Stimulated activated CD8-positive, alpha-beta memory T cell treated with anti-CD3 and anti-CD28 coated beads, Interleukin-15, amount 100 ng/mL, for 48 hours (primary cell): ENCODE results near the gene SWT1.

Experiments used
- DNase-seq, 2 donors: peaks; one replicate each; pipeline ENCODE4 v3.0.0-alpha.2; 2020; ENCODE audit warnings: low read depth in 2 of 2

SWT1 gene

DNA sequence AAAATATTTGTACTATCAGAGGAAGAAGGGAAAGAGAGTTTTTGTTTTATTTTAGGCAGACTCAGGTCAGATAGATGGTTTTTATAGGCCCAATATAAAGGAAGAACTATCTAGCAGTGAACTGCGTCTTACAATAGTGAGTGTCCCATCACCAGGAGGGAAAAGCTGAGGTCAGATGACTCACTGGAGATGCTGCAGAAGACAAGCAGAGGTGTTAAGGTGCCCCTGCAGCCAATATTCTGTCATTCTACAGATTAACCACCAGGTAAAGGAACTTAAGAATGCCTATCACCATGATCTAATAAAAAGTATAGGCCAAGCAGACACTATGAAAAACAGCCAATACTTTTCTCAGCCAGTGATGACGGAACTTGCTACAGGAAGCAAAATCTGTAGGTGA, 130.5 kb downstream of the SWT1 start:
- DNase-seq = no peak

DNA sequence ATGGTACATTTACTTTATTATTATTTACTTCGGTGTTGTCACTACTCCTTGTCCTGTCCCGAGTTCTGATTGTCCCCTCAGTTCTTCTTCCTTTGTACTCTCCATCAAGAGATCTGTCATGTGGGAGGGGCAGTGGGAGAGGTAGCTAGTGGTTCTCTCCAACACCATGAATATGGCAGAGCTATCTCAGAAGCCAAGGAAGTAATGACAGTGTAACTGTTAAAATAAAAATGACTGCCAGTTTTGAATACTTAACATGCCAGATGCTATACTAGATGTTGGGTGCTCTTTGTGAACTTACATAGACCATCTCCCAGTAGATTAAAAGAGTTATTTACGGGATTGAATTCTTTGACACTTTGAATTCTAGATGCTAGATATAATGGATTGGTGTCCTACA, 131.5 kb downstream of the SWT1 start:
- no peak for DNase-seq

DNA sequence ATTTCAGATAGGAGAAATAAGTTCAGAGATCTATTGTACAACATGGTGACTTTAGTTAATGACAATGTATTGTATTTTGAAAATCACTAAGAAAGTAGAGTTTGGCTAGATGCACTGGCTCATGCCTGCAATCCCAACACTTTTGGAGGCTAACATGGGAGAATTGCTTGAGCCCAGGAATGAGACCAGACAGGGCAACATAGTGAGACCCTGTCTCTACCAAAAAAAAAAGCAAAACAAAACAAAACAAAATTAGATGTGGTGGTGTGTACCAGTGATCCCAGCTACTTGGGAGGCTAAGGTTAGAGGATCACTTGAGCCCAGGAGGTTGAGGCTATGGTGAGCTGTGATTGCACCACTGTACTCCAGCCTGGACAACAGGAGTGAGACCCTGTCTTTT, 132.9 kb downstream of the SWT1 start:
- DNase-seq = no peak

DNA sequence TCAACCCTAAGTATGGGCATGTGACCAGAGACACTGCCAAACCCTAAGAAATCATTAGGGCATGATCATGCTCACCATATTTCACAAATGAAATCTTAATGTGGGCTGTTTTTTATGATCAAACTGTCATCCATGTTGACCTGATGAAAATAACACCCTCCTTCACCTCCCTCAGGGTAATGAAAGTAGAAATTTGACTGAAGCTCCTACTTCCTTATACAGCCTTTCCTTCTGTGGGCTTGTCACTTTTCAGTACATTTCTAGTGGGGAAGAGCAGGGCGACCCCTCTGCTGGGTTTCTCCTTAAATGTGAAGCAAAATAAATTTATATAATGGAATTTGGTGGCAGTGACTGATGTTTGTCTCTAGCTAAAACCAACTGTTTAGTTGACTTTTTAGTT, 134.2 kb downstream of the SWT1 start:
- DNase-seq = no peak

DNA sequence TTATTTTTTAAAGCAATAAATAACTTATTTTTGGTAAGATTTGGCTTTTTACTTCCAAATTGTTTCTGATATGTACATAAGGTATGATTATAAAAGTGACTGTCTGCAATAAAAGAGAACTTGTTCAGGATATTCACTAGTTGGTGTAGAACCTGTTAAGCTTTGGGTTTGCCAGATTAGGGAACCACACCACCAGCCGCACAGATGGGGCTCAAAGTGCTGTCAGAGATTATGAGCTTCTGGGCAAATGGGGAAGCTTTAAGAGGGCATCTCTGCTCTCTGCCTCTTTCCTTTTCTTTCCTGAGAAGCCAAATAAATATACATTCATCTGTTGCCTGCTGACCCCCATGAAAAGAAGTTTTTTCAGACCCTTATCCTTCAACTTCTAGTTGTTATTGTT, 134.7 kb downstream of the SWT1 start:
- DNase-seq = no peak

DNA sequence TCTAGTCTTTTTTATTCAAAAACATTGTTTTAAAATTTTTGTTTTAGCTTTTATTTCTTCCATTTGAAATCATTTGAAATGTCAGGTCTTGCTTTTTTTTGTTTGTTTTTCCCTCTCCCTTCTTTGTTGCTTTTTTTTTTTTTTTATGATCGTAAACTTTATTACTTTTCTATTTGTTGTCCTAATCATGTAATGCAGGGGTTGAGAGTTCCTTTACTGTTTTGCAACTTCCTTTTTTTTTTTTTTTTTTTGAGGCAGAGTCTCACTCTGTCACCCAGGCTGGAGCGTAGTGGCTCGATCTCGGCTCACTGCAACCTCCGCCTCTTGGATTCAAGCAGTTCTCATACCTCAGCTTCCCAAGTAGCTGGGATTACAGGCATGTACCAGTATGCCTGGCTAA, 135.3 kb downstream of the SWT1 start:
- no peak for DNase-seq

DNA sequence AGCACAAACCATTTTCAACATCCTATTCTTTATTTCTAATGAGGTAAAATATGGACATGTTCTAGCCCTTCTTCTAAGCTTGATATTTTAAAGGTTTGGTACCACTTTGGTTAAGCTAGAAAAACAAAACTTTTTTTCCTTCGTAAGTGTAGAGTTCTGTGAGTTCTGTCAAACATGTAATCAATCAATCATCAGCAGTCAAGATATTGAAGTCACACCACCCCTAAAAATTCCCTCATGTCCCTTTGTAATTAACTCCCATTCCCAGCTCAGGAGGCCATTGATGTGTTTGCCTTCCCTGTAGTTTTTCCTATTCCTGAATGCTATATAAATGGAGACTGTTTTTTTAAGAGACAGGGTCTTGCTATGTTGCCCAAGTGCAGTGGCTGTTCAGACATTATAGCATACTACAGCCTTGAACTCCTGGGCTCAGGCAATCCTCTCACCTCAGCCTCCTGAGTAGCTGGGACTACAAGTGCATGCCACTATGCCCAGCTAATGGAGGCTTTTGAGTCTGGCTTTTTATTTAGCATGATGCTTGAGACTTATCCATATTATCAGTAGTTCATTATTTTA, 137.1 kb downstream of the SWT1 start:
- DNase-seq = no peak

DNA sequence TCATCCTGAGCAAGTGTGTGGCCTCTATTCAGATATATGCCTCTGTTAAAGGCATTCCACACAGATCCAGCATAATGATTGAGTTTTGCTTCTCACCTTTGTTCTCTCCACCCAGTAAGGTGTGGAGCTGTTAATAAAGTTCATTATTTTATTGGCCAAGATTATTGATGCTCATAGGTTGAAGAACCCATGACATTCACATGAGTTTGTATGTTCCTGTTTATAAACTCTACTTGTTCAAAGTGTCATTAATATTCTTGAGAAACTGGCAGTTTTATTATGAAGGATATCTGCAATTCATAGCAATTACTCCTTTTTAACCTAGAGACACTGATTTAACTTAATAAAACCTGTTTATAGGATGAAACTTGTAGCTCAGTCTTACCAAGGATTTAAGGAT, 138.1 kb downstream of the SWT1 start:
- DNase-seq = no peak

DNA sequence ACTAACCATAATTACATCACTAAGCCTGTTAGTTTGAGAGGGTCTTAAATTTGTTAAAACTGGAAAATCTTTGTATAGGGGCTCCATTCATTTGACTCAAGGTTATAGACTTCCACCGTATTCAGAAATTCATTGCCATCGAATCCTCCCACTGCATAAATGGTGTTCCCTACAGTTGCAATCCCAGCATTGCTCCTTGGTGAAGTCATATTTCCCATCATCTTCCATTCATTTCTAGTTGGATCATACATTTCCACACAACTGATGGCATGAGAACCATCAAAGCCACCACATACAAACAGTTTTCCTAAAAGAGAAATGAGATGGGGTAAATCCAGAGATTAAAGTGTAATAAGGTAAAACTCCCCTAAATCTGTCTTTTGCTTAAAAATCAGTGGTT, 141.0 kb downstream of the SWT1 start:
- DNase-seq = no peak

DNA sequence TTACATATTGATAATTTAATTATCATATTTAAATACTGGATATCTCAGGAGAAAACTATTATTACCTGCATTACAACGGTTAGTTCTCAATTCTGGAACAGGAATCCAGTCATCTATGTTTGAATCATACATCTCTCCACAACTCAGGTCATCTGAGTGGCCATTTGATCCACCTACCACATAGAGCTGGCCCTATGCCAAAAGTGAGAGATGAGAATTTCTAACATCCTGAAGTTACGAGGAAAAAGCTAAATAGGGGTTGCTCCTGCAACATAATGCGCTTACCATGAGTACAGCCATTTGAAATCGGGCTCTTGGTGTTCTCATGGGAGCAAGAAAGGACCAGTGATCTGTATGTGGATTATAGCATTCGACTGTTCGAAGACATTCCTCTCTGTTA, 143.2 kb downstream of the SWT1 start:
- no peak for DNase-seq

DNA sequence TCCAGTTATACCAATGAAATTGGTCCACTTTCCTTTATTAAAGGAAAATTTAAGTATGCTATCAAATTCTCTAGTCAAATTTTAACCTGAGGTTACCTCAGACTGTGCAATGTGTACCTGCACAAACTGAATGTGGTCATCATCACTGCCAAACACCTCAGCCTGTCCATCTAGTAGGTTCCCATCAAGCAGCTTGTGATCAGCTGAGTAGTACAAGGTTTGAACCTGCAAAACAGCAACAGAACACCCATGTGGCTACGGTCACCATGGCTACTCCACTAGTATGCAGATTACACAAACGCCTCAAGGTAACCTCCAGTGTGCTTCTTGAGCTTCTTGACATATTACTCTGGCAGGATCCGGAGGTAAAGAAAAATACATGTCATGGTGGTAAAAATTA, 148.5 kb downstream of the SWT1 start:
- no peak for DNase-seq

DNA sequence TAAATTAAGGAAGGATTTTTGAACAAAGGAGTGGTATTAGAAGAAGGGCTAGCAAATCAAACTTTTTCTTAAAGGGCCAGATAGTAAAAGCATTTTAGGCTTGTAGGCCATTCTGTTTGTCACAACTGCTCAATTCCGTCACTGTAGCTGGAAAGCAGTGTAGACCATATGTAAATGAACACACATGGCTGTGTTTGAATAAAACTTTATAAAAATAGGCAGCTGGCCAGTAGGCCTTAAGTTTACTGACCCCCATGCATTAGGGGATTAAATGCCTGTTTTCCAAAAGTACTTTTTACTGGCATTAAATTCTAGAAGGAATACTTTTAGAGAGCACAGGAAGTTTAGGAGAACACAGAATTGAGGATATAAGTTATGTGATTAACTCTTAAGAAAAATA, 151.2 kb downstream of the SWT1 start:
- DNase-seq = no peak

DNA sequence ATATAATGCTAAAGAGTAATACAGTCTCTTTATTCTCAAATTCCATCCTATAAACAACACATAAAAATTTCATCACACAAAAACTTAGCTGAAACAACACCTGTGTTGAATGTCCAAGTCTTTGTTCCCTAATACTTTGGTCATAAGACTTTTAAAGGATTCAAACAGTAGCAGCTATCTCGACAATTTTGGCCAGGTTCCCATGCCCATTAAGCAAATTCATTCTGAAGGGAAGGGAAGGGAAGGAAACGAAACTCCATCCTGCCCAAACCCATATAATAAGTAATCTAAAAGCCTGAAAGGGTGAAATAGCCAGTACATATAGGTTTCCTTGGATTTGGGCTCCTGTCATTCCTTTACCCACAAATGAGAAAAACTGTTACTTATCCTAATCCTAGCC, 152.6 kb downstream of the SWT1 start:
- no peak for DNase-seq

DNA sequence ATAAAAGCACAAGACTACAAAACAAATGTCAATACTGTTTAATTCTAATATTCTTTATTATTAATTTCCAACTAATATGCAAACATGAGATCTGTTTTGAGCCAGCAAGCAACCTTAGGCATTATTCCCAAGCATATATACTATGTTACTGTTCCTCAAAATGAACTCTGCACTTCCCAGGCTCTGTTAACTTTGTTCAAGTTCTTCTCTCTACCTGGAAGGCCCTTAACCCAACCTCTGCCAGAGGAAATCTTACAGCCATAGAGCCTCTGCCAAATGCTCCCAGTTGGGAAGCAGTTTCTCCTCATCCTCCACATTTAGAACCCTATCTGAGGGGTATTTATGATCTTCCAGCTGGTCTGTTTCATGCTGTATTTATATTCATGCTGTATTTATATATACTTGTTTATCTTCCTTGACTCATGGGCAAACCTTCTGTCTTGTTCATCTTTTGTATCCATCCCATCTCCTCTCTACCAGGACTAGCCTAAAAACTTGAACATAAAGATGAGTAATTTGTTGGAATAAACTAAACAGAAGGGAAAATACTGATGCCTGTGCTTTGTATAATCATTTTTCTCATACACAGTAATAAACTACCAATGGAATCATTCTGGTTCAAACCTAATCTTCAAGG, 154.7 kb downstream of the SWT1 start:
- DNase-seq = no peak

DNA sequence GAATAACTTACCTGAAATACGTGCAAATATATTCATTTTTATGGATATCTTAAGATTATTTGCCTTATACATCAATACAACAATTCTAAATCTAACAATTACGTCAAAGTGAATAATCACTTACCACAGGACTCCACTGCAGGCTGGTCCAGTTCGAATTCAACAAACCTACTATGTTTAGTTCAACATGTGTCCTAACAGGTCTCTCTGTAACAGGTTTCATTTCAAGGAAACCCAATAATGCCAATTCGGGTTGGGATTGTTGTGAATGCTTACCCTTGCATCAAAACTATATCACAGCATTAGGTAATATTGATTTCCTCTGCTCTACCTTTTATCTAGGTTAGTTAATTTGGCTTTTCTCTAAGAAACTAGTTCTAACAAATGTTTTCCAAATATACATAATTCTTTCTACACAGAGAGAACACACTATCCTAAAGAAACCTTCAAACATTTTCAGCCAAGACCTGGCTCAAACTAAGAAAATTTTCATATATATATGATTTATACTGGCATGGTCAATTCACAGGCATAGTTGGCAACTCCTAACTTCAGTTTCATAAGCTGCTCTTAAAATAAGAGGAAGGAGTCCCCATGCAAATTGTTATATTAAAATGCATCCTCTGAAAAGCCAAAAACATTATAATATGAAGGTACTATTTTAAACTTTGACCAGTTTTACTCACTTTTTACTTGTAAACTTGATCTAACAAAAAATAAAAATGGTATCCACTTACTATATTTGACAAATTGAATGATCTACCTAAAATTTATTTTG, 155.6 kb downstream of the SWT1 start:
- DNase-seq = no peak

DNA sequence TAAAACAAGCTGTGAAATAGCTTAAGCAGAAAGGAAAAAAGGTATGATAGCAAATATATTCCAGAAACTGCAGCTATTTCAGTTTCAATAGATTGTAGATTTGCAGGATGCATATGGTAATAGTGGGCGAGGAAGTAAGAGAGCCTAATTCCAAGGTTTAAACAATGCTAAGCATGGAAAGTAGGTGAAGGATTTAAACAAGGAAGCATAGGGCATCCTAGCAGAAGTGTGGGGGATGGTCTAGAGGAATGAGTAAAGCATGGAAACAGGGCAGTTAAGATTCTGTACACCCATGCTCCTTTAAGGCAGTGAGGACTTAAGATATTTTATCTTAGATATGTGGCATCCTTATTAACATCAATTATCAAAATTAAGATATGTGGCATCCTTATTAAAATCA, 157.4 kb downstream of the SWT1 start:
- DNase-seq = no peak

DNA sequence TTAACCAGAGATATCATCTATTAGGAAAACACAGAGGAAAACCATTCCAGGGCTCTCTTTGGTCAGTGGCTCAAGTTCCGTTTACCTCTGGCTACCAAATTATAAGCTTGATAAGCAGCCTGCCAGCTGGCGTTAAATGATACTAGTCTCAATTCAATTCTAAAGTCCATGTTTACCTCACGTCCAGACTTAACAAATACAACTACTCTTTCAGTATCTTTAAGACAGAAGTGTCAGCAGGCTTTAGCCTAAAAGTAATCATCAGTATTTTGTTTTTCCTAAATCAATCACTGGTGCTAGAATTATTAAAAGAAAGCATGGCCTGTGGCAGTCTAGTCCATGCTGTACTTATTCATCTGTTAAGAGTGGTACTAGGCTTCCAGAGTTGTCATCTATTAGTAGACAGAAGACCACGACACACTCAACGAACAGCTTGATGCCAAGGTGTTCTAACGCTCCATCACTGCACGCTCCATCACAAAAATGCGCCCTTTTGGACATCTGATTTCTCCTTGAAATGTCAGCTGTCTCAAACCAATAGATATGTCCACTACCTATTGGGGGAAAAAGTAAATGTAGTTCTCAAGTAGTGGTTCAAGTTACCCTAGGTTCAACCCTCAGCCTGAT, 158.6 kb downstream of the SWT1 start:
- no peak for DNase-seq

DNA sequence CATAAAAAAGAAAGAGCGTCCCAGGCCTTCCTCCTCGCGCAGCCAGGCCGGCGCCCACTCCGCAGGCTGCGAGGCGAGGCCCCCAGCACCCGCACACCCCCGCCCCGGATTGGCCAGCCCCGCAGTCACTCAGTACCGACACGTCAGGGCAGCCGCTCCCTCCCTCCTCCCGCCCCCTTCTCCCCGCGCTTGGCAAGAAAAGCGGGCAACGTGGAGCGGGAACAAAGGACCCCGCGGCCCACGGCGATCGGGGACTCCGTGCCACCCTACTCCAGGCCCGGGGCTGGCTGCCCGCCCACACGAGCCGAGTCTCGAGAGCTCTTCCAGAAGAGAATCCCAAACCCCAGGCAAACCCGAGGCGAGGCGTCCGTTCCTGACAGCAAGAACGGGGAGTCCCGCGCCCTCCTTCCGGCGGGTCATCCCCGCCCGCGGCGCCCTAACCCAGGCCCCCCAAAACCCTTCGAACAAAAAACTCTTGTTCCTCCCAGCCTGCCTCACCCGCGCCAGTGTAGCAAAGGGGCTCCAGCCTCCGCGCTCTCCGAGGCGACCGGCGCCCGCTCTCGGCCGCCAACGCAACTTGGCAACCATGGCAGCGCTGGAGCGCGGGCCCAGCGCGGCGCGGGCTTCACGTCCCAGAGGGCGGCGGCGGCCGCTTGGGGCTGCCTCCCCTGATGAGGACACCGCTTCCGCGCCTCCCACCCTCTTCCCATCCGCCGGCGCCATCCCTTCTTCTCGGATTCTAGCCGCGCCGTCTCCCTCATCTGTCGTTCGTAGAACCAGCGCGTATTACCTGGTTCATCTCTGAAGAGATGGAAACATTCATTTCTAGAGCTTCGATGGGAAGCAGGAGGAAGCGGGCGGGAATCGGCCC, 159.4 kb downstream of the SWT1 start:
- peak; percentile 84 for DNase-seq

DNA sequence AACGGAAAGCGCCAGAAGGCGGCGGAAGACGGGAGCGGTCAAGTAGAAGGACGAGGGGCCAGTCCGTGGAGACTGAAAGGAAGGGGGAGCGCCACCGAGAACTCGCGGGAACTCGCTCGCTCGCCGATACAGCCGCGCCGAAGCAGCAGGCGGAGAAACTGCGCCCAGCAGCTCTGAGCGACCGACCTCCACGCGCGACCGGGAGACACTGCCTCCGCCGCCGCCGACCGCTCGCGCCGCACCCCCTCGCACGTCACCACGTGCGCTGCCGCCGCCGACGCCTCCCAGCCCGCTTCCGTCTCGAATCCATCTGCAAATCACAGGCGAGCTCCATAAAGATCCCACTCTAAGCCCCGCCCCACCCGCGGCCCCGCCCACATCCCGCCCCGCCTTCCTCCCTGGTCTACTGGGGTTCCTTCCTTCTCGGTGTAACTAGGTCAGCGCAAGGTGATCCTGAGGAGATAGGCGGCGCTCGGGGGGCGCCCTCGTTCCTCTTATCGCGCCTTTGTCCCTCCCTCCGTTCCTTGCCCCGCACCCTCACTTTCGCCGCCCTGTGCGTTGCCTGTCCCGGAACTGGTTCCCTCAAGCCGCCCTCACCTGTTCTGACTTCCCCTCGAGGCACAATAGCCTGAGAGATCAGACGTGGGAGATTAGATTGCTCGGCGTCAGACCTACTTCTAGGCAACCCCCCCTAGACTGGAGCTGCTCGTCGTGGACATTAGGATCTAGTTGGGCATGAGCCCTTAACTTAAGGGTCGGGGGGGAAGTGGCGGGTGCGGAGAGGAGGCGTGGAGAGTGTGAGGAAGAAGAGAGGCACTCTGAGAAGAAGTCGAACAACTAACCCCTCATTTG, 160.3 kb downstream of the SWT1 start, which contains the start of gene IVNS1ABP:
TSS of gene IVNS1ABP (minus strand) at position 210 of the 852 bp plus-strand sequence. CDS start 7,750 bp downstream, outside the sequence.
- DNase-seq = peak; percentile 89 to 93

DNA sequence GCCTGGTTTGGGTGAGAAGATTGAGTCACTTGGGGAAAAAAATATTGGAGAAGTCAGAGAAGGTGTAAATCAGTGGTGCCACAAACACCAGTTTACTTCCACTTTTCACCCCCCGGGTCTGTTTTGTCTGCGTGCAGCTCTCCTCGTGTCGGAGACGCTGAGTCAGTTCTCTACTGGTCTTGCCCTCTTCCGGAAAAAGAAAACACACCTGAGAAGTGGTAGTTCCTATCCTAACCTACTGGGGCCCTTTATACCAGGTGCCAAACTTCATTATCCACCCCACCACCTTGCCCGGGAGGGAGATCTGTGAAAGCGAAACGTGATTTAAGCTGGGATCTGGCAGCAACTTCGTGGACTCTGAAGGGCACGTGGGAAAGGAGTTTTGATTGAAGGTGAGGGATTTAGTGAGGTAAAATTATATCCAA, 160.9 kb downstream of the SWT1 start:
- peak; percentile 54 to 62 for DNase-seq
